HPDE6-E6E7 (cell line): ENCODE measurements around the gene QSER1.
"Not testable (repeated sequence)": the region's sequence is repeated elsewhere in the genome, so short reads cannot be mapped to it uniquely, and the experiment has no call there.

Source experiments
- DNase-seq: peaks from one replicate; pipeline ENCODE4 v3.0.0; 2011; ENCODE audit warnings: missing footprints; ENCODE audit errors: extremely low spot score

The QSER1 gene

DNA sequence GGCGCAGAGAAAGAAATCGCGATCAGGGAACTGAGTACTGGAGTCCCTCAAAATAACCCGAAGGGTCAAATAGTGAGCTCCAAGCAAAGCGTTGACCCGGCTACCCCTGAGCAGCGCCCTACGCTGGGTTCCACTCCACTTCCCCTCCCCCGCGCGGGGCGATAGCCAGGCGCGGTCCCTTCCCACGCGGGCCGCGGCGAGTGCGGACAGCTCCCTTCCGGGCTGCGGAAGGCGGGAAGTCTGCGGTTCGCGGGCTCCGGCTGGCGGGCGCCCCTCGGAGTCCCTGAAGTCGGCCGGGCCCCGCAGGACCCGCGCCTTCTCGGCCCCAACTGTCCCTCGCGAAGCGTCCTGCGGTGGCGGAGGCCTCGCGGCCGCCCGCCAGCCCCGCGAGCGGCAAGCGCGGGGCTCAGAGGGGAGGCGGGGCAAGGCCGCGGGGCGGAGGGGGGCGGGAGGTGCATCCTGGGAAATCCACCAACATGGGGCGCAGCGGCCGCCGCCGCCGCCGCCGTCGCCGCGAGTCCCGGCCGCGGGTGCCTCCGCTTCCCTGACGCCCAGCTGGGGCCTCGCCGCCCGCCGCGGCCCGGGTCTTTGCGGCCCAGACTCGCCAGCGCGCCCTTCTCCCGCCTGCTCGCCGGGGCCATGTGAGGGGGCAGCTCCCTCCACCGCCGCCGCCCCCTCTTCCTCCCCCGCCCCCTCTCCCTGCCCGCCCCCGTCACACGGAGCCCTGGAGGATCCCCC lies at the start of gene QSER1:
QSER1 (plus strand) TSS at position 457 of the 738 bp plus-strand sequence. CDS start 315 bp downstream, outside the sequence.
- DNase-seq, result peak; percentile 72

DNA sequence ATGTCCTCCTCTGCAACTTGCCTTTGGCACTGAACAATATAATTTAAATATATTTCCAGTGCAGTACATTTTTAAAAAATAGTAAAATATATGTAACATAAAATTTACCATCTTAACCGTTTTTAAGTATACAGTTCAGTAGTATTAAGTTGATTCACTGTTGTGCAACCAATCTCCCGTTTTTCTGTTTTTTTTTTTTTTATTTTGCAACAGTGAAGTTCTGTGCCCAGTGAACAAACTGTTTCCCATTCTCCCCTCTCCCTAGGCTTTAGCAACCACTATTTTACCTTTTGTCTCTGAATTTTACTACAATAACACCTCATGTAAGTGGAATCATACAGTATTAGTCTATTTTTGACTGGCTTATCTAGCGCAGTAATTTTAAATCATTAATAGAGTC lies 49.1 kb upstream of the QSER1 start:
- DNase-seq, result no peak

DNA sequence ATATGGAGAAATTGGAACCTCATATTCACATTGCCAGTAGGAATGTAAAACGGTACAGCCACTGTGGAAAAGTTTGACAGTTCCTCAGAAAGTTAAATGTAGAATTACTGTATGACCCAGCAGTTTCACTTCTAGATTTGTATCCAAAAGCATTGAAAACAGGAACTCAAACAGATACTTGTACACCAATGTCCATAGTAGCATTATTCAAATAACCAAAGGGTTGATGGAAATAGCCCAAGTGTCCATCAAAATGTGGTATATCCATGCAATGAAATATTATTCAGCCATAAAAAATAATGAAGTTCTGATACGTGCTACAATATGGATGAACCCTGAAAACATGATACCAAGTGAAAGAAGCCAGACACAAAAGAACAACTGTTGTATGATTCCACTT lies 45.1 kb upstream of the QSER1 start:
- DNase-seq, result no peak

DNA sequence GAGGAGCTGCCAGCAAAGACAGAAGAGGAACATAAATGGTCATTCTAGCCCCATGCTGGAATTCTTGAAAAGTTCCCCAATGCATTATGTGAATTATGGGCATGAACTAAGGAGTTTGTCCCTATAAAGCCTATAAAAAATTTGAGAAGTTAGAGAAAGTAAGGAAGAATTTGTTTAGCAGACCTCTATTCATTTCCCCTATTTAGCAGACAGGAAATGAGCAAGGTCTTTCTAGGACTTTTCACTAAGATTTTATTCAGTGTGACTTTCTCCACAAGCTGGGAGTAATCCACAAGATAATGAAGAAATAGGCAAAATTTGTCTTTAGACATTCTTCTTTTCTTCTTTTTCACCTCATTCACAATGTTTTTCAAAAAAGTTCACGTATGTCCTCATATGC lies 42.9 kb upstream of the QSER1 start:
- no peak for DNase-seq

DNA sequence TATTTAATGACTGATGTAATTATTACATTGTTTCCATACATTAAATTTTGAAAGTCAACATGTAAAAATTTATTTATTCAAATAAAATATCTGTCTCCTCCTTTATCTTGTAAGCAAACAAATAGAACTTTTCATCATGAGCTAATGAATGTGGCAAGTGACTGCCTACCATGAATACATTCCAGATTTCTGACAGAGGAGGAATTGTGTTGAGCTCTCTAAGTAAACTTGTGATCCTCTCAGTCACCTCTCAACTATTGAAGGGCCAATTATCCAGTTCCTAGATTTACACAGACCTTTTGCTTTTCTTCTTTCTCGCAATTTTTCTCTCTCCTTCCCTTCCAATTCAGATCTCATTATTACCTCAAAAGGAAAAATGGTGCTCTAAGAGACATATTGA lies 41.4 kb upstream of the QSER1 start:
- no peak for DNase-seq

DNA sequence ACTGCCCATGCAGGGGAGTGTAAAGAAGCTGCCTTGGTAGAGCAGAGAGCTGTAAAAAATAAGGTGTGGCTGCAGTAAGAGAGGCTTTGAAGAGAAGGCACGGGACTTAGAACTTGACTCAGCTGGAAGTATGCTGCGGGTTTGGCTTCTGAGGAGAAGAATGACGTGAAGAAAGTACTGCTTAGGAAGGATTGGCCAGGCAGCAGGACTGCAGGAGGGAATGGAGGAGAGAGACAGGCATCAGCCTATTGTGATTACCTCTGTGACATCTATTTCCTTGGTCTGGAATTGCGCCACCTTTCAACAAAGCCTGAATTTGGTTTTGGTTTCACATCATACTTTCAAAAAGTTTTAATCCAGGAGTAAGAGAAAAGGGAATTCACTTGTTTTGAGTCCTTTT lies 40.4 kb upstream of the QSER1 start:
- DNase-seq, result peak; percentile 34

DNA sequence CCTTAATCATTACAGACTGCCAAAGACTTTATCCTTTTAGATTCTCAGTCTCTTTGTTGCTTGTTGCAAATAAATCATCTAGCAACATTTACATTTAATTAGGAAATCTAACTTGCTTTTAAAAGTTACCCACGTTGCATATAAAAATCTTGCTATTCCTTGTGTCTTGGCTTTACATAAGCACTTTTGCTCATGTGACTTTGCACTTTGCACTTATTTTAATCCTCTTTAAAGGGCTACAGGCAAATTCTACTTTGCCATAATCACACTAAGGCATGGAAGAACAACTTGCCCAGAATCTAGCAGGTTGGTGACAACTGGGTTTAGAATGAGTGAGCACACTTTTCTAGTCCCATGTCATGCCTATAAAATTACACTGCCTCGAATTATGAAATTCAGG lies 37.0 kb upstream of the QSER1 start:
- no peak for DNase-seq

DNA sequence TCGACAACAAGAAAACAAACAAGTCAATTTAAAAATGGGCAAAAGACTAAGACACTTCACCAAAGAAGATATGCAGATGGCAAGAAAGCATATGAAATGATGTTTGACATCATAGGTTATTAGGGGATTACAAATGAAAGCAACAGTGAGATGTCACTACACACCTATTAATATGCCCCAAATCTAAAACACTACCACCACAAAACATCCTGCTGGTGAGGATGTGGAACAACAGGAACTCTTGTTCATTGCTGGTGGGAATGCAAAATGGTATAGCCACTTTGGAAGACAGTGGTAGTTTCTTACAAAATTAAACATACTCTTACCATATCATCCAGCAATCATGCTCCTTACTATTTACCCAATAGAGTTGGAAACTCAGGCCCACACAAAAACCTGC lies 33.9 kb upstream of the QSER1 start:
- no peak for DNase-seq

DNA sequence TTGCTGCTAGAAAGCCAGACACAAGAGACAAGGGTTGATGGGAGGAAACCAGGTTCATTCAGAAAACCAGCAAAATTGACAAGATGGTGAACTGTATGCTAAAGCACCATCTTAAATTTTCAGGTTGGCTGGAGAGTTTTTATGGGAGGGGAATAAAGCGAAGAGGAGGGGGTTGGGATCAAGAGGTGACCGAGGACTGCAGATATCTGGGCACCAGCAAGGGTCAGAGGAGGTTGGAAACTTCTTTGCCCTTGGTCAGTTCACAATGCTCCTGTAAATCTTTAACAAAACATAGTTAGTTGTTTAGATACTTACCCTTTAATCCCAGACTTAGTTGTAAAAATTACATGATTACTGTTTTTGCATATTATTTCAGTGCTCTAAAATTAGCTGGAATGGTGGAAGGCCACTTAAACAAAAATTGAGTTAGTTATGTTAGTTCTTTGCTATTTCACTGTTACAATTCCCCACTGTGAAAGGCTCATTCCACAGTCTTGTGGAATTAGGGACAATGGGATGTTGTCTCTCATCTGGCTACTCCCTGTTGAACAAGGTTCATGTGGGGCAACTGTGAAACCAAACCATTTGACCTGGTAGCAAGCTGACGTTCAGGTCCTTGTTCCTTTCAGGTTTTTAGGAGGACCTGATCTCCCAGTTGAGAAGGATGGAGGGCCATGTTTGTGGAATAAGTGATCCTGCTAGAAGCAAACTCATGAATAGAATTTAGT lies 30.6 kb upstream of the QSER1 start:
- DNase-seq, result no peak

DNA sequence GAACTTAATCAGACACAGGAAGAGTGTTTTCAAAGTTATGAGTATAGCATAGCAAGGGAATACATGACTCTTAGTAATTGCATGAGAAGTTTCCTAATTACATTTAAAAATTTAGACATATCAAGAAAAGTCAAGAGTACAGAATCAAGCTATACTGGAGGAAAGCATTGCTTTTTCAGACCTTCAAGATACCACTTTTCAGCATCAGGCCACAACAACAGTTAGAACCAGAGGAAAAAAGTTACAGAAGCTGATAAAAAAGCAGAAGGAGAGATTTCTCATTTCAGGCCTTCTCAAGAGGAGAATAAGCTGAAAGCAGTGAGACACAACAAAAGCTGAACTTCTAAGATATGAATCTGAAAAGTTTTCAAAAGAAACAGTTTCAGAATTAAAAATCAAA lies 28.1 kb upstream of the QSER1 start:
- no peak for DNase-seq

DNA sequence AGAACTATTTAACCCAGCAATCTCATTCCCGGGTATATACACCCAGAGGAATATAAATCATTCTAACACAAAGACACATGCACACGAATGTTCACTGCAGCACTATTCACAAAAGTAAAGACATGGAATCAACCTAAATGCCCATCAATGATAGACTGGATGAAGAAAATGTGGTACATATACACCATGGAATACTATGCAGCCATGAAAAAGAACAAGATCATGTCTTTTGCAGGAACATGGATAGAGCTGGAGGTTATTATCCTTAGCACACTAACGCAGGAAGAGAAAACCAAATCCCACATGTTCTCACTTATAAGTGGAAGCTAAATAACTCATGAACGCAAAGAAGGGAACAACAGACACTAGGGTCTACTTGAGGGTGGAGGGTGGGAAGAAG lies 23.9 kb upstream of the QSER1 start:
- not testable (repeated sequence) for DNase-seq

DNA sequence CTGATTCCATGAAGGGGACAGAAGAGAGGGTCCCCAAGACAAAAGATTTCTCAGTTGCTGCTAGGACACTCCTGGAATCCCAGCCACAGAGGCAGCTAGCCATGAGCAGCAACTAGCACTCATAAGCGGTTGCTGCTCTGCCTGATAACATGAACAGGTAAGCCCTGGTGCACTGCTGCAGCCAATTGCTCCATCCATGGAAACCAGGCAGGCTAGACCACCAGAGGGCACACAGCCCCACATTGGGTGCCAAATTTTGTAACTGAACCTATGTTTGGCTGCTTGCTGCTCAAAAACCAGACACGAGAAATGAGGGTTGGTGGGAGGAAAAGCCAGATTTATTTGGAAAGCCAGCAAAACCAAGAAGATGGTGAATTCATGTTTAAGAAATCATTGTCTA lies 21.9 kb upstream of the QSER1 start:
- DNase-seq, result no peak

DNA sequence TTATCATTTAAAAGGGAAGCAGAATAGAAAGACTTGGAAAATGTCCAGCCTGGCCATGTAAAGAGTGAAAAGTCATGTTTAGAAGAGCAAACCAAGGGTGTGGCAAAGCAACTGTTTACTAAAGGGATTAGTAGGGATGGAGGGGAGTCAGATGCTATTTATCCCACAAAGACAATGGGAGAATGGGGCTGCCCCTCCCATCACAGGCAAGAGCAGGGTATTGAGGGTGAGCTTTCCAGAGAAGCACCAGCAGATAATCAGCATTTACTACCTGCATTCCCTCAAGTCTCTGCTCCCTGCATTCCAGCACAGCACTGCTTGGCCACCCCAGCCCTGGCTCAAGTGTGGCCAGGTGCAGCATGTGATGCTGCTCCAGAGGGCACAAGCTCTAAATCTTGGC lies 18.5 kb upstream of the QSER1 start:
- DNase-seq, result no peak

DNA sequence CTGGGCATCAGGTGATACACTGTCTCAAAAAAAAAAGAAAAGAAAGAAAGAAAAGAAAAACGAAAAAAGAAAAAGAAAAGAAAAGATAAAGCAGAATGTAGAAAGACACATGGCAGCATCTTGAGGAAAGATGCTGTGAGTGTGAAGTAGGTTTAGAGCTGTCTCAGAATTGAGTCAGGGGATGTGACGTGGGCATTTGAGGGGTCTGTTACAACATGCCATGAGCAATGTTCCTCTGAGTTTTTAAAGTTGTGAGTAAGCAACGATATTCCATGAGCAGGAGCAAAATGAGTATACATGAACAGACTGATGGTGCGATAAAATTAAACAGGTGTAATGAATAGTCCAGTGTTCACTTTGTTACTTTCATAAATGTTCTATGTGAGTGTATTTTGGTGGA lies 11.3 kb upstream of the QSER1 start:
- peak; percentile 25 for DNase-seq

DNA sequence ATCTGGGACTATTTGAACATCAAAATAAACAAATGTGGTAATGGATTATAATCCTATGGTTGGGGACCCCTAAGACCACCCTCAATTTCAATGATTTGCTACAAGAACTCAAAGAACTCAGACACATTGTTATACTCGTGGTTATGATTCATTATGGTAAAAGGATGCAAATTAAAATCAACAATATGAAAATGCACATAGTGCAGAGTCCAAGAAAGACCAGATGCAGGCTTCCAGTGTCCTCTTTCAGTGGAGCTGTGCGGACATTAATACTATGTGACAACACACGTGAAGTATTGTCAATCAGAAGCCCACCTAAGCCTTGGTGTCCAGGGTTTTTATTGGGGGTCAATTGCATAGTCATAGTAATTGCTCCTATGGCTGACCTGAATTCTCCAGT lies 9.2 kb upstream of the QSER1 start:
- no peak for DNase-seq

DNA sequence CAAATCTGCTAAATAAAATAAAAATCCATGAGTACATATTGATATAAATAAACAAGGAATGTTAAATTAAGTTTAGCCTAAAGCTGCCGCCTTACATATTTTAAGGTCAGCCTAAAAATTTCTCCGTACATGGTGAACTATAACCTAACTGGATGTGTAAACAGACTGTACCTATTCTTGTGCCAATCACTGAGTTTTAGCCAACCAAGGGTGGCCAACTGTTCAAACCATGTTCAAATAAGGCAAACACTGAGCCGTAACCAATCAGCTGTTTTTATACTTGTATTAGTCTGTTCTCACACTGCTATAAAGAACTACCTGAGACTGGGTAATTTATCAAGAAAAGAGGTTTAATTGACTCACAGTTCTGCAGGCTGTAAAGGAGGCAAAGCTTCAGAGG lies 8.6 kb upstream of the QSER1 start:
- DNase-seq, result no peak

DNA sequence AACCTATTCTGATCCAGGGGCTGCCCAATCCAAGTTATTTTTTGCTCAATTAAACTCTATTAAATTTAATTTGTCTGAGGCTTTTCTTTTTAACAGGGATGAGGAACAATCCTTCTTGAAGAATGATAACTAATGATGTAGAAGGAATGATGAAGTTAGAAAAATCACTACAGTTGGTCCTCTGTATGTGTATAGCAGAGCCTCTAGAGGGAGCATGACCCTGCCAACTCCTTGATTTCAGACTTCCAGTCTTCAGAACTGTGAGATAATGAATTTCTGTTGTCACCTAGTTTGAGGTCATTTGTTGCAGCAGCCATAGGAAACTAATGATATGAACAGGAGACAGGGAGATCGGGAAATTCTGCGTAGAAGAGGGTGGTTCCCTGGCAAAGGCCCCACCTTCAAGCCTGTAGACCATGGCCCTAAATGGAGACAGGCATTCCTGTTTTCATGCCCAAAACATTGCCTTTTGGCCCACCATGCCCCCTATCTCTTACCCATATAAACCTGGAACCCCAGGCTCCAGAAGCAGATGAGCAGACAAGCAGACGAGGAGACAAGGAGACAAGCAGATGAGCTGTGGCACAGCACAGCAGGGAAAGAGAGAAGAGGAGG lies 7.7 kb upstream of the QSER1 start:
- no peak for DNase-seq

DNA sequence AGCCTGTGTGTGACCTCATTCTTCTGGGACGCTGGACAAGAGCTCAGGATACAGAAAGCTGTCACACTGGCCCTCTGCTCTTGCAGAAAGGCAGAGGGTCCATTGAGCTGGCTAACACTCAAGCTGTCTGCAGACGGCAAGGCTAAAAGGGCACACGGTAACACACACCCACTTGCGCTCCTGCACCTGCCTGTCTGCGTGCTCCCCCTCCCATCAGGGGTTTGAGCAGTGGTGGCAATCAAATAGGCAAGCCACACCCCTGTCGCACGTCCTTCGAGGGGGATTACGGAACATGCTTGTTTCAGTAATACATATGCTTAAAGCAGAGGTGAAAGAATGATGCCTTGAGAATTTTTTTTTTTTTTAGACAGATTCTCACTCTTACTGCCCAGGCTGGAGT lies 7.1 kb upstream of the QSER1 start:
- DNase-seq, result no peak

DNA sequence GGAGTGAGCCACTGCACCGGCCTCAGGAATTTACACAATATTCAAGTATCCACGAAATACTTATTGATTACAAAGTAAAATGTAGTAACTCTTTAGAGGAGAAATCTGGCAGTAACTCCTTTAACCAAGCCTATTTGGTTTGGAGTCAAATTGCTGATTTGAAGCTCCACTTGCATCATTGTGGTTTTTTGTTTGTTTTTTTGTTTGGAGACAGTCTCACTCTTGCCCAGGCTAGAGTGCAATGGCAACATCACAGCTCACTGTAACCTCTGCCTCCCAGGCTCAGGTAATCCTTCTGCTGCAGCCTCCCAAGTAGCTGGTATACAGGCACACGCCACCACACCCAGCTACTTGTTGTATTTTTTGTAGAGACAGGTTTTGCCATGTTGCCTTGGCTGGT lies 6.4 kb upstream of the QSER1 start:
- DNase-seq, result no peak

DNA sequence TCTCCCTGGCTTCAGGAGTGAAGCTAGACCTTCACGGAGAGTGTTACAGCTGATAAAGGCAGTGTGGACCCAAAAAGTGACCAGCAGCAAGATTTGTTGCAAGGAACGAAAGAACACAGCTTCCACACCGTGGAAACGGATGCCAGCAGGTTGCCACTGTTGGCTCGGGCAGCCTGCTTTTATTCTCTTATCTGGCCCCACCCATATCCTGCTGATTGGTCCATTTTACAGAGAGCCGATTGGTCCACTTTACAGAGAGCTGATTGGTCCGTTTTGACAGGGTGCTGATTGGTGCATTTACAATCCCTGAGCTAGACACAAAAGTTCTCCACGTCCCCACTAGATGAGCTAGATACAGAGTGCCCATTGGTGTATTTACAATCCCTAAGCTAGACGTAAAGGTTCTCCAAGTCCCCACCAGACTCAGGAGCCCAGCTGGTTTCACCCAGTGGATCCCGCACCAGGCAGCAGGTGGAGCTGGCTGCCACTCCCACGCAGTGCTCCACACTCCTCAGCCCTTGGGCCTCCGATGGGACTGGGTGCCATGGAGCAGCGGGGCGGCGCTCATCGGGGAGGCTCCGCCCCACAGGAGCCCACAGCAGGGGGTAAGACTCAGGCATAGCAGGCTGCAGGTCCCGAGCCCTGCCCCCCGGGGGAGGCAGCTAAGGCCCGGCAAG lies 4.8 kb upstream of the QSER1 start:
- DNase-seq, result not testable (repeated sequence)

DNA sequence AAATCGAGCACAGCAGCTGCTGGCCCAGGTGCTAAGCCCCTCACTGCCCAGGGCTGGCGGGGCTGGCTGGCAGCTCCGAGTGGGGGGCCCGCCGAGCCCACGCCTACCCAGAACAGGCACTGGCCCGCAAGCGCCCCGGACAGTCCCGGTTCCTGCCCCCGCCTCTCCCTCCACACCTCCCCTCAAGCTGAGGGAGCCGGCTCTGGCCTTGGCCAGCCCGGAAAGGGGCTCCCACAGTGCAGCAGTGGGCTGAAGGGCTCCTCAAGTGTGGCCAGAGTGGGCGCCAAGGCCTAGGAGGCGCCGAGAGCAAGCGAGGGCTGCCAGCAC lies 4.3 kb upstream of the QSER1 start:
- DNase-seq, result not testable (repeated sequence)

DNA sequence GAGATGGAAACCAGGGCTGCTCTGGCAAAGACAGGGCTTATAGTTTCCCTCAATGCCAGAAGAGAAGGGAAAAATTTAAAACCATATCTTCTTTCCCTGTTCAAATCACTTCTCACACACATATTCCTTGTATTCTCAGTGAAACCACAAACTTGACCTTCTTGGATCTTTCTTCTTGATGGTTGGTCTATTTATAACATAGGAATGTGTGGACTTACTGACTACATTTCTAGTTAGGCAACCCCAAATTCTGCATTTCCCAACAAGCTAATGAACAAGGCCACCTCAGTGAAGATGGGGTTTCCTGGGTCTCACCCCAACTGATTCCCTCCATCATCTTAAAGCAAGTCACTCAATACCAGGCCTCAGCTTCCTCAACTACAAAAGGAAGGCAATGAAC lies 3.8 kb upstream of the QSER1 start:
- no peak for DNase-seq
